ENCODE results near the gene BOLL.
"Not testable (repeated sequence)": the region's sequence is repeated elsewhere in the genome, so short reads cannot be mapped to it uniquely, and the experiment has no call there.

BOLL gene

DNA sequence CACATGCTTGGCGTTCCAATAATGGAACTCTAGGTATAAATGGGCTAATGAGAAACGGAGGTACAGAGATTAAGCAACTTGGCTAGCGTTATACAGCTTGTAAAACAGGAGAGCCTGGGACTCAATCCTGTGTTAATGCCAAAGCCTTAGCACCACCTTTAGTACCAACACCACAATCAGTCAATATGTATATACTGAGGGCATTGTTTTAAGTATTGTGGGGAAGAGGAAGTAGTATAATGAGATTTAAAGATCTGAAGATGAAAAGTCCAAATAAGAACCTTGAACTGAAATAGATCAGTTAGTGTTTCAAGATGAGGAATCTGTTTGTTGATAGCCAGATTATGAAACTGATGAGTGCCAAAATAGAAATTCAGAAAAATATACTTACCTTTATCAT is 71.8 kb downstream of the BOLL start:
- H3K27me3 ChIP-seq (ENCODE audit: control insufficient read depth, insufficient read depth, low read length), result no peaks in the 10 kb centered on the region
- no peak overlapping the region for H3K4me3 ChIP-seq (ENCODE audit: low read length)

DNA sequence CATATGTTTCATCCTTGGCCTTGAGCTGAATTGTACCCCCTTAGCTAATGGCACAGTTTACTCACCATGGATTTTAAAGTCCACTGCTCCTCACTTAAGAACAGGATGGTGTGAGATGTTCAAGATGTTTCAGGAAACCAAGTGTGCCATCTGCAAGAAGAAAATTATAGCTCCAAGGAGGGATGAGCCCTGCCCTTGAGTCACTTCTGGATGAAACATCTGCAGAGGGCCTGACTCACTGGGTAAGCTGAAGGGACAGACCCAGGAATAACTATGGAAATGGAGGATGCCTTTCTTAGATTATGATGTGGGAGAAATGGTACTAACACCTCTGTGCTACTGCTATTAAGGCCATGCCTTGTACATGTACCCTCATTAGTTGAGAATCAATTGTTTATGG is 73.5 kb downstream of the BOLL start:
- H3K9ac ChIP-seq (ENCODE audit: low read length), result no peak overlapping the region
- no peaks in the 10 kb centered on the region for H3K9me3 ChIP-seq (ENCODE audit: control insufficient read depth, low read depth, low read length)
- H3K4me3 ChIP-seq (ENCODE audit: low read length), result no peak overlapping the region
- no peak overlapping the region for H3K27ac ChIP-seq (ENCODE audit: low read length)
- no peaks in the 10 kb centered on the region for H3K27me3 ChIP-seq (ENCODE audit: control insufficient read depth, insufficient read depth, low read length)
- peaks cover 4% of the 10 kb centered on the region for H3K4me1 ChIP-seq (ENCODE audit: control insufficient read depth, low read depth, low read length)
- peaks cover 22% of the 10 kb centered on the region for H3K36me3 ChIP-seq (ENCODE audit: control insufficient read depth, low read depth, low read length)

More for the DNA sequence above, 71.8 kb downstream of the BOLL start:
- Histone ChIP-seq H3K36me3 (ENCODE audit: control insufficient read depth, low read depth, low read length) (peaks cover 22% of the 10 kb centered on the region), H3K27ac (ENCODE audit: low read length) (no peak overlapping the region), H3K4me1 (ENCODE audit: control insufficient read depth, low read depth, low read length) (peaks cover 4% of the 10 kb centered on the region), H3K9ac (ENCODE audit: low read length) (no peak overlapping the region), H3K9me3 (ENCODE audit: control insufficient read depth, low read depth, low read length) (no peaks in the 10 kb centered on the region)

DNA sequence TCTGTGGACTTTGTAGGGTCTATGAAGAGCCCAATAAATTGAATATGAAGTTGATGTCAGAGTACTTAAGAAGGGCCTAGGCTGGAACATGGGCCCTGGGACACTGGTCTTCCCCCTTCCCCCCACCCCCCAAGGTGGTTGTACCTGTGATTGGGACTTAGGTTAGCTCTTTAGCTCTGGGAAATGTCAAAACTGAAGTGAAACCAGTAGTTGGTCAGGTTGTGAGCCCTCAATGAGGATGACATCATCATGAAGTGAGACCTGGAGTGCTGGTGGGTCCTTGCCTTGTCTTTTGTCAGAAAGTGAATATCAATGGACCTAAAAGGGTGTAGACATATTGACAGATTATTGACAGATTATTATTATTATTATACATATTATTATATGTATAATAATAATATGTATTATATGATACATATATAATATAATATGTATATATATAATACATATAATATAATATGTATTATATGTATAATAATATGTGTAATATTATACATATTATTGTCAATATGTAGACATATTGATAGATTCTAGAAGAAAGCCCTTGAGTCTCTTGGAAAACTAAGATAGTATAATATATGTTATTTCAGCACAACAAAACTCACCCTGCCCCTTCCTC is 74.6 kb downstream of the BOLL start:
- Histone ChIP-seq H3K4me1 (ENCODE audit: control insufficient read depth, low read depth, low read length) (peaks cover 4% of the 10 kb centered on the region), H3K9ac (ENCODE audit: low read length) (no peak overlapping the region), H3K27me3 (ENCODE audit: control insufficient read depth, insufficient read depth, low read length) (no peaks in the 10 kb centered on the region), H3K4me3 (ENCODE audit: low read length) (no peak overlapping the region), H3K36me3 (ENCODE audit: control insufficient read depth, low read depth, low read length) (peaks cover 22% of the 10 kb centered on the region), H3K9me3 (ENCODE audit: control insufficient read depth, low read depth, low read length) (no peaks in the 10 kb centered on the region), H3K27ac (ENCODE audit: low read length) (no peak overlapping the region)

DNA sequence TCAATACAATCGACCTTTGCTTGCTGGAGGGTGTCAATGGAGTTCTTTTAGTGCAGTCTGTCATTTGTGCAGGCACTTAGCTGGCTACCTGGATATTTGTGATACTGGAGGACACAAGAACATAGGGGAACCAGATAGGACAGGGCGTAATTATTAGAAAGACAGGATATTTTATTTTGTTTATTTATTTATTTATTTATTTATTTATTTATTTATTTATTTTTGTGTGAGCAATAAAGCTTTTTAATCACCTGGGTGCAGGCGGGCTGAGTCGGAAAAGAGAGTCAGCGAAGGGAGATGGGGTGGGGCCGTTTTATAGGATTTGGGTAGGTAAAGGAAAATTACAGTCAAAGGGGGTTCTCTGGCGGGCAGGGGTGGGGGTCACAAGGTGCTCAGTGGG is 76.0 kb downstream of the BOLL start:
- not testable (repeated sequence) for H3K9me3 ChIP-seq (ENCODE audit: control insufficient read depth, low read depth, low read length); H3K27ac ChIP-seq (ENCODE audit: low read length); H3K27me3 ChIP-seq (ENCODE audit: control insufficient read depth, insufficient read depth, low read length); H3K9ac ChIP-seq (ENCODE audit: low read length)
- H3K36me3 ChIP-seq (ENCODE audit: control insufficient read depth, low read depth, low read length), result peaks cover 22% of the 10 kb centered on the region
- peak overlapping the region; percentile 89 for H3K4me3 ChIP-seq (ENCODE audit: low read length)
- peaks cover 12% of the 10 kb centered on the region for H3K4me1 ChIP-seq (ENCODE audit: control insufficient read depth, low read depth, low read length)

DNA sequence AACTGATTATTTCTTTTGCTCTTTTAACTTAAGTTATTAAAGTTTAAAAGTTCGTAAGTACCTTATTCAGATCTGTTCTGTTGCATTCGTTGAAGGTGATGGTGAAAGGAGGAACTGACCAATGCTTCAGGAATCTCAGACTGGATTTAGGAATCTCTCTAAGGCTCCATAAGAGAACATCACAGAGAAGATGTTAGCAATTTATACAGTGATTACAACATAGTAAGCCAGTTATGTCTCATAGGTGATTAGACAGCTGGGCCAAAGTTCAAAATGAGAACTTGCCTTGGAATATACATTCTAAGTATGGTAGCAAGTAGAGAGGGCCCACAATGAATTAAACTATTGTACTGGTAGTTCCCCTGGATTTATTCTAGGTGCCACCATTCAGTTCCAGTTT is 76.8 kb downstream of the BOLL start:
- no peak overlapping the region for H3K9ac ChIP-seq (ENCODE audit: low read length)
- H3K27me3 ChIP-seq (ENCODE audit: control insufficient read depth, insufficient read depth, low read length), result no peaks in the 10 kb centered on the region
- H3K9me3 ChIP-seq (ENCODE audit: control insufficient read depth, low read depth, low read length), result no peaks in the 10 kb centered on the region
- H3K4me1 ChIP-seq (ENCODE audit: control insufficient read depth, low read depth, low read length), result peaks cover 15% of the 10 kb centered on the region
- H3K36me3 ChIP-seq (ENCODE audit: control insufficient read depth, low read depth, low read length), result peaks cover 20% of the 10 kb centered on the region
- H3K27ac ChIP-seq (ENCODE audit: low read length), result no peak overlapping the region
- H3K4me3 ChIP-seq (ENCODE audit: low read length), result peak overlapping the region; percentile 89

DNA sequence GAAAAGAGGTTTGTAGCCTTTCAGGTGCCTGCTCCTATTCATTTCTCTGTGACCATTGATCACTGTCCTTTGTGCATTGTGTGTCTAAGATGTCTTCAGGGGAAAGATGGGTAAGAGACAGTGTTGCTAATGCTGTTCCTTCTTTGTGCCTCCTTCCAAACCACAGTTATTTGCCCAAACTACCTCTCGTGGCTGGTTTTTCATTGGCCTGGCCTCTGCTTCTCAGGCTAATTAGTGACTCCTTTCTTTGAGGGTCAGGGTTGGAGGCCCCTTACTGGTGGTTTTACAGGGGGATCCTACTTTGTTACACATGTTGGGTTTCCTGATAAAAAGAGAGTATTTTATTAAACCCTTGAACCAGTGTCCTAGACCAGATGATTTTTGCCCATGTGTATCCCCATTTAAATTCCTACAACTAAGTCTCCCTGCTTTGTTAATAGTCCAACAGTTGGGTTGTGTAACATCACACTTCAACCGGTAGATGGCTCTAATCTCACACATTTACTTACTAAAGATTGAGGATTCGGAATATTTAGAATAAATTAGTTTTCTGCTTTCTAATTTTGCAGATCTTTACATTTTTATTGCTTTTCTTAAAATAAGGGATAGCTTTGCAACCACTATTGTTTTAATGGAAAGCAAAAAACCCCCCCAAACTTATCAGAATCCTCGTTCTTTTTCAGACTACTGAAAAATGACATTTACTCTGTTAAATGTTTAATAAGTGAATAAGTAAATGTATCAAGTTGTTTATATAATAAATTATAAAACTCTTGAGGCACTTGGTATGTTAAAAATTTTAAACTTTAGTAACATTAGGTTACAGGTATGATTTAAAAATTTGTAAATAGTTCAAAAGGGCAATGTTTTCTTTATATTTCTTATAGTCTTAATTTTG is 77.6 kb downstream of the BOLL start:
- Histone ChIP-seq H3K27ac (ENCODE audit: low read length) (no peak overlapping the region), H3K9ac (ENCODE audit: low read length) (peak overlapping the region; percentile 24), H3K4me1 (ENCODE audit: control insufficient read depth, low read depth, low read length) (peaks cover 15% of the 10 kb centered on the region), H3K4me3 (ENCODE audit: low read length) (peak overlapping the region; percentile 89), H3K9me3 (ENCODE audit: control insufficient read depth, low read depth, low read length) (no peaks in the 10 kb centered on the region), H3K27me3 (ENCODE audit: control insufficient read depth, insufficient read depth, low read length) (no peaks in the 10 kb centered on the region), H3K36me3 (ENCODE audit: control insufficient read depth, low read depth, low read length) (peaks cover 18% of the 10 kb centered on the region)

DNA sequence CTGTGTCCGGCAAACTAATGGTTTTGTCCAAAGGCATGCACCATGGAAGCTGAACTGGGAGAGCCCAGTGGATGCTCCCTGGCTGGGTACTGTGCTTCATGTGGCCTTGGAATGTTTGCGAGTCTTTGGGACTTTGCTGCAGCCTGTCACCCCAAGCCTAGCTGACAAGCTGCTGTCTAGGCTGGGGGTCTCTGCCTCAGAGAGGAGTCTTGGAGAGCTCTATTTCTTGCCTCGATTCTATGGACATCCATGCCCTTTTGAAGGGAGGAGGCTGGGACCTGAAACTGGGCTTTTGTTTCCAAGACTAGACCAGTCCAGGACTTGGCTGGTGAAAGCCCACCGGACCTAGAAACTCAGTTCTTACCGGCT is 78.3 kb downstream of the BOLL start:
- Histone ChIP-seq H3K27ac (ENCODE audit: low read length) (no peak overlapping the region), H3K9ac (ENCODE audit: low read length) (peak overlapping the region; percentile 24), H3K9me3 (ENCODE audit: control insufficient read depth, low read depth, low read length) (no peaks in the 10 kb centered on the region), H3K36me3 (ENCODE audit: control insufficient read depth, low read depth, low read length) (peaks cover 17% of the 10 kb centered on the region), H3K4me1 (ENCODE audit: control insufficient read depth, low read depth, low read length) (peaks cover 15% of the 10 kb centered on the region), H3K4me3 (ENCODE audit: low read length) (peak overlapping the region; percentile 89), H3K27me3 (ENCODE audit: control insufficient read depth, insufficient read depth, low read length) (no peaks in the 10 kb centered on the region)

DNA sequence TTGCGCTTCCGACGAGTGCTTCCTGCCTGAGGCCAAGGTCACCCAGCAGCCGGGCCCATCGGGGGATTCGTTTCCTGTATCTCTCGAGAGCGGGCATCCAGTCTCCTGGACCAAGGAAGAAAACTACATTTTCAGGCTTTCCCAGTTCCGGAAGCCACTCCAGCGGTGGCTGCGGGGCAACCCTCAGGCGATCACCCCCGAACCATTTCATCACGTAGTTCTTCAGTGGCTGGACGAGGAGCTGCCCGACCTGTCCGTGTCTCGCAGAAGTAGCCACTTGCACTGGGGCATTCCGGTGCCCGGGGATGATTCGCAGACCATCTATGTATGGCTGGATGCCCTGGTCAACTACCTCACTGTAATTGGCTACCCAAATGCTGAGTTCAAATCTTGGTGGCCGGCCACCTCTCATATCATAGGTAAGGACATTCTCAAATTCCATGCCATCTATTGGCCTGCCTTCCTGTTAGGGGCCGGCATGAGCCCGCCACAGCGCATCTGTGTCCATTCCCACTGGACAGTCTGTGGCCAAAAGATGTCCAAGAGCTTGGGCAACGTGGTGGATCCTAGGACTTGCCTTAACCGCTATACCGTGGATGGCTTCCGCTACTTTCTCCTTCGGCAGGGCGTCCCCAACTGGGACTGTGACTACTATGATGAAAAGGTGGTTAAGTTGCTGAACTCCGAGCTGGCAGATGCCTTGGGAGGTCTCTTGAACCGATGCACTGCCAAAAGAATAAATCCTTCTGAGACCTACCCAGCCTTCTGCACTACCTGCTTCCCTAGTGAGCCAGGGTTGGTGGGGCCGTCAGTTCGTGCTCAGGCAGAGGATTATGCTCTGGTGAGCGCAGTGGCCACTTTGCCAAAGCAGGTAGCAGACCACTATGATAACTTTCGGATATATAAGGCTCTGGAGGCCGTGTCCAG is 78.9 kb downstream of the BOLL start:
- Histone ChIP-seq H3K4me3 (ENCODE audit: low read length) (peak overlapping the region; percentile 89), H3K27ac (ENCODE audit: low read length) (no peak overlapping the region), H3K36me3 (ENCODE audit: control insufficient read depth, low read depth, low read length) (peaks cover 10% of the 10 kb centered on the region), H3K27me3 (ENCODE audit: control insufficient read depth, insufficient read depth, low read length) (no peaks in the 10 kb centered on the region), H3K9ac (ENCODE audit: low read length) (peak overlapping the region; percentile 64), H3K4me1 (ENCODE audit: control insufficient read depth, low read depth, low read length) (peaks cover 15% of the 10 kb centered on the region), H3K9me3 (ENCODE audit: control insufficient read depth, low read depth, low read length) (no peaks in the 10 kb centered on the region)

DNA sequence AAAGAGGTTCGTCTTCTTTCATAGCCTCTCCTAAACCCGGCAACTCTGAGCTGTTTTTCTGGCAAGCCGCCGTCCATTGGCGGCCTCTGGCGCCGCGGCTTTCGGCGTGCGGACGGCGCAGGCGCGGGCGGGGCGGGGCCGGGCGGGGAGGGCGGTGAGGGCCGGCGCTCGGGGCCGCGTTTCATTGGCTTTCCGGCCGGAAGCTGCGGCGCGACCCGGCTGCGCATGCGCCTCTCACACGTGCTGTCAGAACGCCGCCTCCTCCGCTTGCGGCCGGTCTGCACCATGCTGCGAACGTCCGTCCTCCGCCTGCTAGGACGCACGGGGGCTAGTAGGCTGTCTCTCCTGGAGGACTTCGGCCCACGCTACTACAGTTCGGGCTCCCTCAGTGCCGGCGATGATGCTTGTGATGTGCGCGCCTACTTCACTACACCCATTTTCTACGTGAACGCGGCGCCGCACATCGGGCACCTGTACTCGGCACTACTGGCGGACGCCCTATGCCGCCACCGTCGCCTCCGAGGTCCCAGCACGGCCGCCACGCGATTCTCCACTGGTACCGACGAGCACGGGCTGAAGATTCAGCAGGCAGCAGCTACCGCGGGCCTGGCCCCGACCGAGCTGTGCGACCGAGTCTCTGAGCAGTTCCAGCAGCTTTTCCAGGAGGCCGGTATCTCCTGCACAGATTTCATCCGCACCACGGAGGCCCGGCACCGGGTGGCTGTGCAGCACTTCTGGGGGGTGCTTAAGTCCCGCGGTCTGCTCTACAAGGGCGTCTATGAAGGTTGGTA is 79.8 kb downstream of the BOLL start, which contains the start of gene MARS2:
MARS2 (plus strand) TSS at position 249 of the 791 bp plus-strand sequence; CDS start at position 286, 37 bp downstream.
- Histone ChIP-seq H3K9ac (ENCODE audit: low read length) (peak within 1 kb of the TSS; percentile 91), H3K4me3 (ENCODE audit: low read length) (peak within 1 kb of the TSS; percentile 89), H3K36me3 (ENCODE audit: control insufficient read depth, low read depth, low read length) (peaks cover 8% of the 10 kb centered on the region), H3K27me3 (ENCODE audit: control insufficient read depth, insufficient read depth, low read length) (no peaks in the 10 kb centered on the region), H3K9me3 (ENCODE audit: control insufficient read depth, low read depth, low read length) (no peaks in the 10 kb centered on the region), H3K4me1 (ENCODE audit: control insufficient read depth, low read depth, low read length) (peaks cover 15% of the 10 kb centered on the region), H3K27ac (ENCODE audit: low read length) (peak within 1 kb of the TSS; percentile 80)

DNA sequence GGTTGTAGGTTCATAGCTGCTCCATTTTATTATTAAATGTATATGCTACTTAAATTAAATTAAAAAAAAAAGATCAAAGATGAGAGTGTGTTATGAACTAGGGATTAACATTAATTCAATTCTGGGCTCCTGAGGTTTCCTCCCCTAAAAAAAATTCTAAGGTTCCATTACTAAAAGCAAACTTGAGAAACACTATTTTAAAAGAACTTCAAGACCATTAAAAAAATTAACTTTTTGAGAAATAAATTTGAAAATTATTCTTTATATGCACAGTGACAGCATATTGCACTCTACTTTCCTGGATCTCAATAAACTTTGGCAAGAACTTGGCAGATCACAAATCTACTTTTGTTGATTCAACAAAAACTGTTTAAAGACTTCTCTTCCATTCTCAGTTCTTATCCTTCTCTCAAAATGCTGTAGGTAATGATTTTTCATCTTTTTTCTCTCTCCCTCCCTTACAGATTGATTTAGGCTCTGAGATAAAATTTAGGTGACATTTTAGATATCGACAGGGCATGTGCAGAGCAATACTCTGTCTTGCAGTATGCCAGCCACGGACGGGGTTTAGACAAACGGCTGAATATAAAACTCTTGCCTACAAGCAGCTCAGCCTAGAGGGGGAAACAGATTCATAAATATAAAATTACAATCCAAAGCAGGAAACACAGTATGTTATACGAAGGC is 80.5 kb downstream of the BOLL start:
- Histone ChIP-seq H3K27ac (ENCODE audit: low read length) (peak overlapping the region; percentile 80), H3K4me1 (ENCODE audit: control insufficient read depth, low read depth, low read length) (peaks cover 15% of the 10 kb centered on the region), H3K36me3 (ENCODE audit: control insufficient read depth, low read depth, low read length) (peaks cover 4% of the 10 kb centered on the region), H3K4me3 (ENCODE audit: low read length) (peak overlapping the region; percentile 86), H3K9me3 (ENCODE audit: control insufficient read depth, low read depth, low read length) (no peaks in the 10 kb centered on the region), H3K9ac (ENCODE audit: low read length) (peak overlapping the region; percentile 91), H3K27me3 (ENCODE audit: control insufficient read depth, insufficient read depth, low read length) (no peaks in the 10 kb centered on the region)

All from iPS-18a (cell line).